ENCODE results near the gene DHX30. TPM values are rescaled to one million over a fixed set of nuclear protein-coding genes. Genes with fewer than 3 reads are reported as not detected.

Gene DHX30
- total RNA-seq = 60.2 and 83.8 TPM in 2 replicates

GRCh38 chr3:47802734-47803479, at the start of gene DHX30:
Gene DHX30 (plus strand): TSS chr3:47803138. CDS start chr3:47810684, 7,546 bp downstream.

DNA sequence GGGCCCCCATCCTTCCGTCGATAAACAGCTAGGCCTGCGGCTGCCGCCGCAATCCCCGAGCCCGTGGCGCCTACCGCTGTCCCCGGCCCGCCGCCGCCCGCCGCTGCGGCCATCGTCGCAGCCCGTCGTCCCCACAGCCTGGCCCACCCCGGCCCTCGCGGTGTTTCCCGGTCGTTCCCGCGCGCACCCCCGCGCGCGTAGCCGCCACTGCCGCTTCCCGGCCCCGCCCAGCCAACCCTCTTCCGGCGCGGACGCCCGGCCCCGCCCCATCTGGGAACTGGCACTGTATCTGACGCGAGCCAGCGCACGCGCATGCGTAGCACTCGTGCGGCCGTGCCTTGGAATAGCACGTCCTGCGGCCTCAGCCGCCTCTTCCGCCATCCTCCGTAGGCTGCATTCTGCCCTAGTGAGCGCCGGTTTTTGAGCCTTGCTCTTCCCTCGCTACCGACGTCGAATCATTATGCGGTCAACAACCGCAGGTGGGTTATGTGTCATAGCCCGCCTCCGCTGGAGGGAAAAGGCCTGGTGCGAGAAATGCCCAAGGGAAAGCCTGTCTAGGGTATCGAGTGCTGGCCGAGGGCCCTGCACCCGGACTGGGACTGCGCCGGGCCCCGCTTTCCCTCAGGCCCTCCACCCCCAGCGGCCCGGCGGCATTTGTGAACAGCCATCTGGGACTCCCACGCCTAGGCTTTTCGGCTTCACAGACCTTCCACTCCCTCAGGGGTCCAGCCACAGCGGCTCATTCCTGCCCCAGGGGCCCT, 21.1 kb upstream of the DHX30 start, which contains the start of gene SMARCC1:
SMARCC1 (minus strand) TSS at position 209 of the 761 bp plus-strand sequence; CDS start at position 113, 96 bp downstream.

Other genes with a start within 250 kb of the DHX30 start
- gene CSPG5, start 224.3 kb upstream of the DHX30 start, total RNA-seq = under 0.01 and 0.22 TPM in 2 replicates
- gene SMARCC1, start 21.2 kb upstream of the DHX30 start, total RNA-seq = 31.4 and 33.7 TPM in 2 replicates
- 88.9 and 109 TPM in 2 replicates for gene MAP4, start 213.3 kb downstream of the DHX30 start, total RNA-seq